B cell (primary cell): Measurements from ENCODE around the gene CD81. TPM values are rescaled to one million over a fixed set of nuclear protein-coding genes. Genes with fewer than 3 reads are reported as not detected.

Experiments
- ATAC-seq: fragments of 200-7000 bp; cut with Tn5 transposase; one replicate; pipeline ENCODE4 v1.10.0; 2021; ENCODE audit warnings: low read depth, mild to moderate bottlenecking, moderate number of reproducible peaks, moderate library complexity
- CTCF ChIA-PET: fragments of 350-600 bp; sonication (Branson Sonifier 250); formaldehyde crosslinking; loops from one replicate; lab custom pipeline; 2021; ENCODE audit warnings: antibody characterized with exemption, inconsistent platforms; lab: Charles Lee
- POLR2A ChIA-PET: fragments of 350-600 bp; sonication (Branson Sonifier 250); formaldehyde crosslinking; loops from one replicate; lab custom pipeline; 2021; ENCODE audit warnings: antibody characterized with exemption; lab: Charles Lee
- DNase-seq: peaks from one replicate; pipeline ENCODE4 v3.0.0; 2013
- H2AFZ ChIP-seq: 2 replicates; pipeline ENCODE4 v1.6.1; 2012; ENCODE audit warnings: mild to moderate bottlenecking, low read depth, low read length; ENCODE audit not compliant: insufficient read depth, poor library complexity, severe bottlenecking
- H3K27ac ChIP-seq, 2 donors: 1 replicate in 1 of 2; 2 replicates in 1 of 2; pipeline ENCODE4 v1.5.1; 2012 to 2013; ENCODE audit warnings: low read length in 2 of 2, mild to moderate bottlenecking in 2 of 2, moderate library complexity in 1 of 2
- H3K27me3 ChIP-seq, 4 experiments: fragments of 200-600 bp in 1 of 4; sonication (generic) in 1 of 4; replicated peaks in 1 of 4; 1 replicate in 2 of 4; 2 replicates in 2 of 4; pipeline versions ENCODE4 v1.6.1 to v1.7.0; 2013 to 2016; ENCODE audit warnings: low read length in 3 of 4, mild to moderate bottlenecking in 2 of 4, mixed read lengths in 1 of 4, moderate library complexity in 1 of 4; ENCODE audit not compliant: insufficient read depth in 4 of 4, control insufficient read depth in 3 of 4; ENCODE audit errors: control extremely low read depth in 1 of 4
- H3K36me3 ChIP-seq, 2 experiments: replicated peaks in 1 of 2; 1 replicate in 1 of 2; 2 replicates in 1 of 2; pipeline versions ENCODE4 v1.6.1 to v1.7.1; 2013; ENCODE audit warnings: low read length in 1 of 2; ENCODE audit not compliant: insufficient read depth in 2 of 2, control insufficient read depth in 1 of 2; ENCODE audit errors: control extremely low read depth in 1 of 2, extremely low read depth in 1 of 2
- H3K4me1 ChIP-seq, 2 donors: fragments of 200-600 bp in 1 of 2; sonication (generic) in 1 of 2; 1 replicate in 1 of 2; 2 replicates in 1 of 2; pipeline versions ENCODE4 v1.5.1 to v1.6.1; 2013 to 2017; ENCODE audit warnings: low read length in 2 of 2; ENCODE audit not compliant: control insufficient read depth in 2 of 2, insufficient read depth in 2 of 2
- H3K4me2 ChIP-seq: replicated peaks from 2 replicates; pipeline ENCODE3; 2012; ENCODE audit warnings: mild to moderate bottlenecking, low read depth, low read length; ENCODE audit not compliant: poor library complexity, severe bottlenecking
- H3K4me3 ChIP-seq, 5 experiments: fragments of 200-600 bp in 1 of 5; sonication (generic) in 1 of 5; 1 replicate in 3 of 5; 2 replicates in 2 of 5; pipeline versions ENCODE4 v1.5.1 to v1.7.0; 2011 to 2016; ENCODE audit warnings: low read length in 4 of 5, mild to moderate bottlenecking in 4 of 5, low read depth in 2 of 5, control low read depth in 1 of 5, moderate library complexity in 1 of 5; ENCODE audit not compliant: insufficient read depth in 1 of 5; ENCODE audit errors: control extremely low read depth in 1 of 5, extremely low read depth in 1 of 5
- H3K79me2 ChIP-seq: fragments of 200-600 bp; sonication (generic); one replicate; pipeline ENCODE4 v1.6.0; 2016; ENCODE audit warnings: low read length; ENCODE audit not compliant: control insufficient read depth, insufficient read depth
- H3K9ac ChIP-seq: fragments of 200-600 bp; sonication (generic); 2 replicates; pipeline ENCODE4 v1.6.1; 2017; ENCODE audit warnings: mild to moderate bottlenecking, low read length, moderate library complexity
- H3K9me3 ChIP-seq, 3 donors: one replicate each; pipeline versions ENCODE4 v1.6.1 to v1.7.1; 2013; ENCODE audit warnings: low read length in 2 of 3; ENCODE audit not compliant: control insufficient read depth in 2 of 3, insufficient read depth in 1 of 3; ENCODE audit errors: control extremely low read depth in 1 of 3
- H4K20me1 ChIP-seq: 2 replicates; pipeline ENCODE4 v1.6.0; 2012; ENCODE audit warnings: mild to moderate bottlenecking, low read length; ENCODE audit not compliant: insufficient read depth, control insufficient read depth, poor library complexity, severe bottlenecking
- H3K27ac Mint-ChIP-seq: one replicate; pipeline ENCODE4 v1.8.0; 2021; ENCODE audit warnings: mixed read lengths
- H3K27me3 Mint-ChIP-seq: one replicate; pipeline ENCODE4 v1.8.0; 2021; ENCODE audit warnings: mixed read lengths
- H3K4me1 Mint-ChIP-seq: one replicate; pipeline ENCODE4 v1.8.0; 2021; ENCODE audit warnings: mixed read lengths
- H3K4me3 Mint-ChIP-seq: one replicate; pipeline ENCODE4 v1.8.0; 2021; ENCODE audit warnings: mixed read lengths
- H3K9me3 Mint-ChIP-seq: one replicate; pipeline ENCODE4 v1.8.0; 2022; ENCODE audit warnings: mixed read lengths; ENCODE audit not compliant: insufficient read depth
- EZH2 ChIP-seq: IDR thresholded peaks from 2 replicates; pipeline ENCODE4 v1.6.1; 2012; ENCODE audit warnings: borderline replicate concordance, low read depth, mild to moderate bottlenecking, moderate library complexity, low read length; ENCODE audit not compliant: insufficient read depth, poor library complexity, severe bottlenecking
- WGBS: methylation state at CpG from one replicate; pipeline ENCODE4 v1.1.5; 2013; ENCODE audit warnings: missing lambda C conversion rate; ENCODE audit not compliant: insufficient coverage; 5-methylcytosine and 5-hydroxymethylcytosine counted together
- intact Hi-C: fragments of 100-400 bp; cut with micrococcal nuclease; formaldehyde crosslinking; loops from one replicate; pipeline ENCODE4 v1.10.0; 2022
- polyA plus RNA-seq: library from polyadenylated mRNA; depleted of rRNA; stranded (reverse); fragments of >200 nt; gene quantifications from 2 replicates; pipeline ENCODE4 v1.2.3, GENCODE V29; 2012
- total RNA-seq, 2 donors: library from RNA; stranded (reverse); fragments of 120-200 nt in 1 of 2; gene quantifications; 1 replicate in 1 of 2; 2 replicates in 1 of 2; pipeline versions ENCODE4 v1.2.3 to v1.2.4, GENCODE V29; 2013 to 2022
- TF ChIP-seq, protein P1 (sequence below): fragments of 200-600 bp; IDR thresholded peaks from one replicate; pipeline ENCODE4 v1.8.0; 2022; ENCODE audit warnings: antibody characterized with exemption, mild to moderate bottlenecking

Gene CD81
- total and polyA plus RNA-seq, 2 donors (not counting 1 experiment from before 2014, with no cell fraction given): 253 to 361 TPM

DNA sequence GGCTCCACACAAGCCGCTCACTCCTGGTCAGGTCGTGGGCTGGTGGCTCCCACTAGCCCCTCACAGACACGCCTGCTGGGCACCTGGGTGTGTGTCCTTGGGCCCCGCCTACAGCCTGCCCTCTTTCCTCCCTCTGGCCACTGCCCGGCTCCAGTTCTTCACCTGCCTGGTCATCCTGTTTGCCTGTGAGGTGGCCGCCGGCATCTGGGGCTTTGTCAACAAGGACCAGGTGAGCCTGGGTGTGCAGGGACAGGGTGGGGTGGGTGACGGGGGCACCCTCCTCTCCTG lies 17.7 kb downstream of the CD81 start:
- peak overlapping the region; percentile 35 for H3K9ac ChIP-seq
- H3K4me1 Mint-ChIP-seq: peaks cover 56% of the 10 kb centered on the region
- TF ChIP-seq, protein P1, sequence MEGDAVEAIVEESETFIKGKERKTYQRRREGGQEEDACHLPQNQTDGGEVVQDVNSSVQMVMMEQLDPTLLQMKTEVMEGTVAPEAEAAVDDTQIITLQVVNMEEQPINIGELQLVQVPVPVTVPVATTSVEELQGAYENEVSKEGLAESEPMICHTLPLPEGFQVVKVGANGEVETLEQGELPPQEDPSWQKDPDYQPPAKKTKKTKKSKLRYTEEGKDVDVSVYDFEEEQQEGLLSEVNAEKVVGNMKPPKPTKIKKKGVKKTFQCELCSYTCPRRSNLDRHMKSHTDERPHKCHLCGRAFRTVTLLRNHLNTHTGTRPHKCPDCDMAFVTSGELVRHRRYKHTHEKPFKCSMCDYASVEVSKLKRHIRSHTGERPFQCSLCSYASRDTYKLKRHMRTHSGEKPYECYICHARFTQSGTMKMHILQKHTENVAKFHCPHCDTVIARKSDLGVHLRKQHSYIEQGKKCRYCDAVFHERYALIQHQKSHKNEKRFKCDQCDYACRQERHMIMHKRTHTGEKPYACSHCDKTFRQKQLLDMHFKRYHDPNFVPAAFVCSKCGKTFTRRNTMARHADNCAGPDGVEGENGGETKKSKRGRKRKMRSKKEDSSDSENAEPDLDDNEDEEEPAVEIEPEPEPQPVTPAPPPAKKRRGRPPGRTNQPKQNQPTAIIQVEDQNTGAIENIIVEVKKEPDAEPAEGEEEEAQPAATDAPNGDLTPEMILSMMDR: no peak
- no peak for TF ChIP-seq EZH2
- H3K4me3 Mint-ChIP-seq: peak overlapping the region; percentile 60
- H4K20me1 ChIP-seq: peaks cover 67% of the 10 kb centered on the region
- peaks cover 73% of the 10 kb centered on the region for H3K79me2 ChIP-seq
- WGBS: 39% methylated on average over 8 of the region's 8 CpGs
- intact Hi-C loops: loop anchor here (1.0 kb wide), 1 partner anchor 9 kb away; no protein-coding TSS in a partner anchor
- no peaks in the 10 kb centered on the region for H3K27me3 Mint-ChIP-seq
- peaks cover 0 to 56% of the 10 kb centered on the region in 2 experiments for H3K36me3 ChIP-seq
- DNase-seq (no peak), ATAC-seq (no peak)
- H3K27ac Mint-ChIP-seq: peak overlapping the region; percentile 84
- peaks cover 0 to 3% (median 0%) of the 10 kb centered on the region in 3 donors for H3K9me3 ChIP-seq
- no peak overlapping the region for H2AFZ ChIP-seq
- no peaks in the 10 kb centered on the region for H3K27me3 ChIP-seq
- peak overlapping the region; percentile 66 to 72 for H3K27ac ChIP-seq
- peak overlapping the region in 3 of 5 experiments; percentile 23 to 40 (median 40) for H3K4me3 ChIP-seq
- POLR2A ChIA-PET: interaction anchor here (0.6 to 0.7 kb wide), 2 partner anchors 14 to 623 kb away, joined by 3 to 10 read pairs; no protein-coding TSS in a partner anchor
- CTCF ChIA-PET: interaction anchor here (1.9 kb wide), 1 partner anchor 90 kb away, joined by 4 read pairs; no protein-coding TSS in a partner anchor
- peaks cover 68 to 78% of the 10 kb centered on the region in 2 donors for H3K4me1 ChIP-seq
- peak overlapping the region; percentile 72 for H3K4me2 ChIP-seq
- no peaks in the 10 kb centered on the region for H3K9me3 Mint-ChIP-seq

DNA sequence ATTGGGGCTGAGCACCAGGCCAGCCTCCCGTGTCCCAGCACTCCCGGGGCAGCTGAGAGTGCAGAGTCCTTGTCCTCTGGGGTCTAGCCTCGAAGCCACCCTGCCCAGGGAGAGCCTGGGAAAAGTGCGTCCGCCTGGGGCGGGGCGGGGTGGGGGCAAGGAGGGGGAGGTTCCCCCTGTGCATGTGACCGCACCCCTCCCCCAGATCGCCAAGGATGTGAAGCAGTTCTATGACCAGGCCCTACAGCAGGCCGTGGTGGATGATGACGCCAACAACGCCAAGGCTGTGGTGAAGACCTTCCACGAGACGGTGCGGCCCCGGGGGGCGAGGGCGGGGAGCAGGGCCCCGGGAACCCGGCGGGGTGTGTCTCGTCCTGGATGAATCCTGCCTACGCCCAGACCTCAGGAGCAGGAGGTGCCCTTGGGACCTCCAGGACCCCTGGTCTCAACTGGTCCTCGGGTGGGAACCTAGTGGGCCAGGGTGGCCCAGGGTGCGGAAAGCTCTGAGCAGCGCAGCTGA lies 18.2 kb downstream of the CD81 start:
- TF ChIP-seq, protein P1: no peak
- no peak for TF ChIP-seq EZH2
- peaks cover 0 to 3% (median 0%) of the 10 kb centered on the region in 3 donors for H3K9me3 ChIP-seq
- H3K4me1 Mint-ChIP-seq: peaks cover 53% of the 10 kb centered on the region
- peaks cover 62% of the 10 kb centered on the region for H4K20me1 ChIP-seq
- no peak for DNase-seq
- H3K4me1 ChIP-seq: peaks cover 63 to 75% of the 10 kb centered on the region in 2 donors
- no peaks in the 10 kb centered on the region for H3K27me3 ChIP-seq
- H3K27me3 Mint-ChIP-seq: no peaks in the 10 kb centered on the region
- no peak overlapping the region for H2AFZ ChIP-seq
- WGBS: 92% methylated on average over 25 of the region's 26 CpGs
- no peak for ATAC-seq
- H3K79me2 ChIP-seq: peaks cover 68% of the 10 kb centered on the region
- peak overlapping the region; percentile 72 for H3K4me2 ChIP-seq
- ChIA-PET CTCF (interaction anchor here (0.9 to 6.9 kb wide), 3 partner anchors 9 to 91 kb away, joined by 4 to 48 read pairs (median 4); no protein-coding TSS in a partner anchor), POLR2A (interaction anchor here (0.6 to 1.1 kb wide), 3 partner anchors 9 to 624 kb away, joined by 3 to 10 read pairs (median 3); no protein-coding TSS in a partner anchor)
- peaks cover 0 to 53% of the 10 kb centered on the region in 2 experiments for H3K36me3 ChIP-seq
- no peak overlapping the region for H3K4me3 Mint-ChIP-seq
- peak overlapping the region in 2 of 5 experiments; percentile 40 for H3K4me3 ChIP-seq
- H3K9me3 Mint-ChIP-seq: no peaks in the 10 kb centered on the region
- peak overlapping the region; percentile 84 for H3K27ac Mint-ChIP-seq
- peak overlapping the region in 1 of 2 donors; percentile 66 for H3K27ac ChIP-seq
- intact Hi-C loops: no loop called here
- peak overlapping the region; percentile 35 for H3K9ac ChIP-seq
